H1 (cell line): ENCODE results near the gene CUZD1. TPM values are rescaled to one million over a fixed set of nuclear protein-coding genes. Genes with fewer than 3 reads are reported as not detected.

Experiments used
- CHD2 ChIP-seq: IDR thresholded peaks from 2 replicates; pipeline ENCODE4 v1.6.1; 2012; ENCODE audit warnings: low read length, improper control_type of control experiment
- CTBP2 ChIP-seq: IDR thresholded peaks from 2 replicates; pipeline ENCODE4 v1.7.0; 2011; ENCODE audit warnings: borderline replicate concordance, mild to moderate bottlenecking, moderate library complexity, mixed read lengths, low read length; ENCODE audit not compliant: insufficient read depth, insufficient read length
- KDM4A ChIP-seq: IDR thresholded peaks from one replicate; pipeline ENCODE4 v1.7.1; 2012; ENCODE audit warnings: low read depth, mild to moderate bottlenecking, moderate library complexity, low read length, inconsistent platforms; ENCODE audit not compliant: severe bottlenecking
- polyA plus RNA-seq, 7 experiments: library from polyadenylated mRNA; depleted of rRNA in 3 of 7; stranded (reverse) in 5 of 7; unstranded in 2 of 7; fragments of >200 nt in 5 of 7; fragments of 200-250 nt in 2 of 7; gene quantifications; 1 replicate in 5 of 7; 2 replicates in 1 of 7; 4 replicates in 1 of 7; pipeline versions ENCODE4 v1.2.1 to v1.2.3, GENCODE V29; 2011 to 2013; ENCODE audit warnings: missing spikeins in 2 of 7, mixed read lengths in 2 of 7
- total RNA-seq: library from RNA; stranded (reverse); fragmentation: NEBNext Ultra II Directional; extraction: Animal tissue kit (Norgen Biotek cat#: 25700); gene quantifications from 2 replicates; pipeline ENCODE4 v1.2.1, GENCODE V29; 2021
- TF ChIP-seq, protein P1 (sequence below): IDR thresholded peaks from 2 replicates; pipeline ENCODE4 v1.6.1; 2012; ENCODE audit warnings: low read length, inconsistent platforms
- TF ChIP-seq, protein P2 (sequence below), 3 experiments: IDR thresholded peaks; 1 replicate in 2 of 3; 2 replicates in 1 of 3; pipeline versions ENCODE4 v1.5.1 to v1.6.1; 2011; ENCODE audit warnings: low read length in 3 of 3, mild to moderate bottlenecking in 3 of 3, inconsistent platforms in 2 of 3, low read depth in 1 of 3, moderate library complexity in 1 of 3; ENCODE audit not compliant: insufficient read depth in 1 of 3; ENCODE audit errors: control extremely low read depth in 1 of 3

CUZD1 gene
- total and polyA plus RNA-seq, 2 of the 8 experiments (the other 6 are each of a cell fraction or from before 2014, with no cell fraction given) = 11.9 to 30.0 TPM

DNA sequence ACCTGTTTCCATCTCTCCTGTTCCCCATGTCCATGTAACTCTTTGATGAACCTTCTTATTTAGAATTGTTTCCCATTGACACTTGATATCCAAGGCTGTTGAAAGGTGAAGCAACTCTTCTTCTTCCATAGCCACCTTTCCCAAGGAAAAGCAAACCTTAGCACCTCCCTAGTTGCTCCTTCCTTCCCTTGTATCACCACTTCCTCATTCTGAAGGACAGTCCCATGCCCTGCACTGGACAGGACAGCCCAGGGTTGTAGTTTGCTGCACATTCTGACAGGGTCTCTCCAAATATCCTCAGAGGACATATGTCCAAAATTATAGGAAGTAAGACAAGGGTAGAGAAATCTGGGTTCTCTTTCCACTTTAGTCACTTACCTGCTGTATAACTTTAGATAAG lies 6.2 kb downstream of the CUZD1 start (continued):
- TF ChIP-seq, protein P1, sequence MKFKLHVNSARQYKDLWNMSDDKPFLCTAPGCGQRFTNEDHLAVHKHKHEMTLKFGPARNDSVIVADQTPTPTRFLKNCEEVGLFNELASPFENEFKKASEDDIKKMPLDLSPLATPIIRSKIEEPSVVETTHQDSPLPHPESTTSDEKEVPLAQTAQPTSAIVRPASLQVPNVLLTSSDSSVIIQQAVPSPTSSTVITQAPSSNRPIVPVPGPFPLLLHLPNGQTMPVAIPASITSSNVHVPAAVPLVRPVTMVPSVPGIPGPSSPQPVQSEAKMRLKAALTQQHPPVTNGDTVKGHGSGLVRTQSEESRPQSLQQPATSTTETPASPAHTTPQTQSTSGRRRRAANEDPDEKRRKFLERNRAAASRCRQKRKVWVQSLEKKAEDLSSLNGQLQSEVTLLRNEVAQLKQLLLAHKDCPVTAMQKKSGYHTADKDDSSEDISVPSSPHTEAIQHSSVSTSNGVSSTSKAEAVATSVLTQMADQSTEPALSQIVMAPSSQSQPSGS = no peak
- no peak for TF ChIP-seq CTBP2
- no peak for TF ChIP-seq CHD2
- TF ChIP-seq KDM4A = no peak
- TF ChIP-seq, protein P2, sequence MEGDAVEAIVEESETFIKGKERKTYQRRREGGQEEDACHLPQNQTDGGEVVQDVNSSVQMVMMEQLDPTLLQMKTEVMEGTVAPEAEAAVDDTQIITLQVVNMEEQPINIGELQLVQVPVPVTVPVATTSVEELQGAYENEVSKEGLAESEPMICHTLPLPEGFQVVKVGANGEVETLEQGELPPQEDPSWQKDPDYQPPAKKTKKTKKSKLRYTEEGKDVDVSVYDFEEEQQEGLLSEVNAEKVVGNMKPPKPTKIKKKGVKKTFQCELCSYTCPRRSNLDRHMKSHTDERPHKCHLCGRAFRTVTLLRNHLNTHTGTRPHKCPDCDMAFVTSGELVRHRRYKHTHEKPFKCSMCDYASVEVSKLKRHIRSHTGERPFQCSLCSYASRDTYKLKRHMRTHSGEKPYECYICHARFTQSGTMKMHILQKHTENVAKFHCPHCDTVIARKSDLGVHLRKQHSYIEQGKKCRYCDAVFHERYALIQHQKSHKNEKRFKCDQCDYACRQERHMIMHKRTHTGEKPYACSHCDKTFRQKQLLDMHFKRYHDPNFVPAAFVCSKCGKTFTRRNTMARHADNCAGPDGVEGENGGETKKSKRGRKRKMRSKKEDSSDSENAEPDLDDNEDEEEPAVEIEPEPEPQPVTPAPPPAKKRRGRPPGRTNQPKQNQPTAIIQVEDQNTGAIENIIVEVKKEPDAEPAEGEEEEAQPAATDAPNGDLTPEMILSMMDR (IDR thresholded peaks at IDR 0.05; ENCODE audit: control extremely low read depth in 1 of 3, insufficient read depth in 1 of 3, low read depth in 1 of 3, low read length in 3 of 3) = no peak
